ENCODE results near the gene RBM33.

- TF ChIP-seq CTCF (IDR thresholded peaks at IDR 0.05; ENCODE audit: control extremely low read depth in 1 of 3, insufficient read depth in 1 of 3, low read depth in 1 of 3, low read length in 3 of 3) (no peak), NRF1 (IDR thresholded peaks at IDR 0.05; ENCODE audit: low read depth, low read length) (no peak), POLR2A (IDR thresholded peaks at IDR 0.05; ENCODE audit: control extremely low read depth in 1 of 2, low read depth in 2 of 2, low read length in 2 of 2) (no peak), USF2 (IDR thresholded peaks at IDR 0.05; ENCODE audit: low read length) (no peak), BRCA1 (IDR thresholded peaks at IDR 0.05; ENCODE audit: low read depth, low read length) (no peak), RNF2 (IDR thresholded peaks at IDR 0.05; ENCODE audit: borderline replicate concordance, low read depth, low read length, missing control alignments, poor library complexity, severe bottlenecking) (no peak), JUND (IDR thresholded peaks at IDR 0.05; ENCODE audit: low read length) (no peak), CREB1 (IDR thresholded peaks at IDR 0.05) (no peak), EP300 (IDR thresholded peaks at IDR 0.05; ENCODE audit: borderline replicate concordance in 1 of 2, low read depth in 2 of 2, low read length in 2 of 2) (no peak), TEAD4 (IDR thresholded peaks at IDR 0.05; ENCODE audit: low read depth, low read length) (no peak)
Measured at GRCh38 chr7:155602156-155602555, 42.3 kb upstream of the RBM33 start.
